HEK293 (cell line): Measurements from ENCODE around the gene LDAF1.
"Not testable (repeated sequence)": the region's sequence is repeated elsewhere in the genome, so short reads cannot be mapped to it uniquely, and the experiment has no call there.

Experiments used
- CTCF ChIA-PET: fragments of 350-600 bp; formaldehyde crosslinking; extraction: SDS; loops from one replicate; lab custom pipeline; 2021; ENCODE audit warnings: antibody characterized with exemption; lab: Yijun Ruan, JAX
- POLR2A ChIA-PET: fragments of 300-600 bp; formaldehyde crosslinking; extraction: SDS; loops from one replicate; lab custom pipeline; 2020; ENCODE audit warnings: antibody characterized with exemption, inconsistent platforms; lab: Yijun Ruan, JAX
- H3K27ac ChIP-seq: fragments of 200-500 bp; sonication (Bioruptor generic); 2 replicates; pipeline ENCODE4 v1.5.1; 2014; ENCODE audit warnings: low read depth, low read length, control low read depth, inconsistent platforms; ENCODE audit errors: extremely low read depth
- H3K36me3 ChIP-seq, 2 experiments: fragments of 200-500 bp in 1 of 2; sonication (Bioruptor generic) in 1 of 2; 1 replicate in 1 of 2; 2 replicates in 1 of 2; pipeline ENCODE4 v1.5.1; 2014 to 2017; ENCODE audit warnings: inconsistent platforms in 2 of 2, low read length in 2 of 2; ENCODE audit not compliant: control insufficient read depth in 2 of 2, insufficient read depth in 1 of 2
- H3K4me1 ChIP-seq: fragments of 200-500 bp; sonication (Bioruptor generic); 2 replicates; pipeline ENCODE4 v1.5.1; 2014; ENCODE audit warnings: mild to moderate bottlenecking, low read length, inconsistent platforms; ENCODE audit not compliant: control insufficient read depth, insufficient read depth
- H3K4me3 ChIP-seq: 2 replicates; pipeline ENCODE4 v1.5.1; 2011; ENCODE audit warnings: low read depth, mild to moderate bottlenecking, control low read depth, low read length, moderate library complexity
- H3K9me3 ChIP-seq: fragments of 200-500 bp; sonication (Bioruptor generic); 2 replicates; pipeline ENCODE4 v1.5.1; 2014; ENCODE audit warnings: low read depth, low read length, inconsistent platforms; ENCODE audit not compliant: control insufficient read depth, insufficient read depth
- GLI4 ChIP-seq: fragments of 450-650 bp; formaldehyde crosslinking; IDR thresholded peaks from 2 replicates; pipeline ENCODE4 v1.5.1; 2016; ENCODE audit warnings: missing biosample characterization, missing genetic modification characterization
- SCRT2 ChIP-seq: fragments of 450-650 bp; formaldehyde crosslinking; IDR thresholded peaks from 2 replicates; pipeline ENCODE4 v1.5.1; 2016; ENCODE audit warnings: missing biosample characterization, missing genetic modification characterization
- ZBTB7A ChIP-seq: fragments of 450-650 bp; formaldehyde crosslinking; IDR thresholded peaks from 2 replicates; pipeline ENCODE4 v1.5.1; 2016; ENCODE audit warnings: low read depth, missing biosample characterization, missing genetic modification characterization
- ZNF174 ChIP-seq: fragments of 450-650 bp; formaldehyde crosslinking; IDR thresholded peaks from 2 replicates; pipeline ENCODE4 v1.5.0; 2017; ENCODE audit warnings: missing biosample characterization, mild to moderate bottlenecking, missing genetic modification characterization
- ZNF280D ChIP-seq: fragments of 450-650 bp; formaldehyde crosslinking; IDR thresholded peaks from 2 replicates; pipeline ENCODE4 v1.5.1; 2016; ENCODE audit warnings: missing biosample characterization, missing genetic modification characterization
- ZNF404 ChIP-seq: fragments of 450-650 bp; formaldehyde crosslinking; IDR thresholded peaks from 2 replicates; pipeline ENCODE4 v1.5.1; 2017; ENCODE audit warnings: missing biosample characterization, missing genetic modification characterization
- ZNF449 ChIP-seq: fragments of 450-650 bp; formaldehyde crosslinking; IDR thresholded peaks from 2 replicates; pipeline ENCODE4 v1.5.1; 2017; ENCODE audit warnings: missing biosample characterization, mild to moderate bottlenecking, missing genetic modification characterization, moderate library complexity
- ZNF514 ChIP-seq: fragments of 450-650 bp; formaldehyde crosslinking; IDR thresholded peaks from 2 replicates; pipeline ENCODE4 v1.5.1; 2016; ENCODE audit warnings: missing biosample characterization, missing genetic modification characterization
- ZNF768 ChIP-seq: fragments of 450-650 bp; formaldehyde crosslinking; IDR thresholded peaks from 2 replicates; pipeline ENCODE4 v1.5.1; 2018; ENCODE audit warnings: missing biosample characterization, mild to moderate bottlenecking, missing genetic modification characterization
- ZNF777 ChIP-seq: fragments of 450-650 bp; formaldehyde crosslinking; IDR thresholded peaks from 2 replicates; pipeline ENCODE4 v1.5.1; 2017; ENCODE audit warnings: missing biosample characterization, missing genetic modification characterization, borderline replicate concordance
- TF ChIP-seq, protein P1 (sequence below): fragments of 450-650 bp; formaldehyde crosslinking; IDR thresholded peaks from 2 replicates; pipeline ENCODE4 v1.5.1; 2016; ENCODE audit warnings: missing biosample characterization, missing genetic modification characterization
- TF ChIP-seq, protein P2 (sequence below): fragments of 450-650 bp; formaldehyde crosslinking; IDR thresholded peaks from 2 replicates; pipeline ENCODE4; 2016; ENCODE audit warnings: missing biosample characterization, missing genetic modification characterization
- TF ChIP-seq, protein P3 (sequence below): fragments of 450-650 bp; IDR thresholded peaks from 2 replicates; pipeline ENCODE4 v1.5.1; 2018; ENCODE audit warnings: missing biosample characterization, missing genetic modification characterization

LDAF1 gene

GRCh38 chr16:21170116-21170515 lies 11.6 kb downstream of the LDAF1 start:
- H3K27ac ChIP-seq, POLR2A ChIA-PET, H3K4me1 ChIP-seq, H3K4me3 ChIP-seq, H3K9me3 ChIP-seq: not testable (repeated sequence)
- CTCF ChIA-PET, result interaction anchor here (0.8 kb wide), 1 partner anchor 19 kb away, joined by 7 read pairs; no protein-coding TSS in a partner anchor
- H3K36me3 ChIP-seq, result peaks cover 4 to 29% of the 10 kb centered on the region in 2 experiments; a peak in 2 of 3 replicates

DNA sequence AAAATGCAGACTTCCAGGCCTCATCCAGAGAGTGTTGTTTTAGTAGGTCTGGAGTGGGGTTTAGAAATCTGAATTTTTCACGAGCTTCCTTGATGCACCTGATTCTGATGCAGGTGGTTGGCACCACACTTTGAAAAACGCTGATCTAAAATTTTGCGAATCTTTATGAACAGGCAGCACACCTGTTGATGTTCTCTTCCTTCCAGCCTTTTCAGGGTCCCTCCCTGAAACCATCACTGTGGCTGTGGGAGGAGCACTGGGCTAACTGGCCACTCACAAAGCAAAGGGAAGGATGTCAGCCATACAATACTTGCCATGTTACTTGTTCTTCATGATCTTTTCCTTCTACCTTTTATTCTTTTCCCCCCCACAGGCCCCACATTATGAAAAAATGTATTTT lies 14.2 kb downstream of the LDAF1 start:
- Histone ChIP-seq H3K27ac (no peak overlapping the region), H3K36me3 (peaks cover 3 to 22% of the 10 kb centered on the region in 2 experiments; a peak in 2 of 3 replicates), H3K4me1 (no peaks in the 10 kb centered on the region), H3K4me3 (no peak overlapping the region), H3K9me3 (no peaks in the 10 kb centered on the region)
- TF ChIP-seq, protein P1, sequence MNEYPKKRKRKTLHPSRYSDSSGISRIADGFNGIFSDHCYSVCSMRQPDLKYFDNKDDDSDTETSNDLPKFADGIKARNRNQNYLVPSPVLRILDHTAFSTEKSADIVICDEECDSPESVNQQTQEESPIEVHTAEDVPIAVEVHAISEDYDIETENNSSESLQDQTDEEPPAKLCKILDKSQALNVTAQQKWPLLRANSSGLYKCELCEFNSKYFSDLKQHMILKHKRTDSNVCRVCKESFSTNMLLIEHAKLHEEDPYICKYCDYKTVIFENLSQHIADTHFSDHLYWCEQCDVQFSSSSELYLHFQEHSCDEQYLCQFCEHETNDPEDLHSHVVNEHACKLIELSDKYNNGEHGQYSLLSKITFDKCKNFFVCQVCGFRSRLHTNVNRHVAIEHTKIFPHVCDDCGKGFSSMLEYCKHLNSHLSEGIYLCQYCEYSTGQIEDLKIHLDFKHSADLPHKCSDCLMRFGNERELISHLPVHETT (tag by site-specific recombination), result no peak
- TF ChIP-seq SCRT2 (tag by site-specific recombination), result peak; percentile 56; the same call in 1 of the 2 replicates
- CTCF ChIA-PET, result interaction anchor here (1.4 kb wide), 1 partner anchor 16 kb away, joined by 5 read pairs; no protein-coding TSS in a partner anchor
- POLR2A ChIA-PET, result no interaction called here

- POLR2A ChIA-PET, result no interaction called here
- H3K4me1 ChIP-seq, result no peaks in the 10 kb centered on the region
- H3K4me3 ChIP-seq, result no peak overlapping the region
- no peaks in the 10 kb centered on the region for H3K9me3 ChIP-seq
- no peak for TF ChIP-seq ZNF449 (tag by site-specific recombination)
- TF ChIP-seq, protein P2, sequence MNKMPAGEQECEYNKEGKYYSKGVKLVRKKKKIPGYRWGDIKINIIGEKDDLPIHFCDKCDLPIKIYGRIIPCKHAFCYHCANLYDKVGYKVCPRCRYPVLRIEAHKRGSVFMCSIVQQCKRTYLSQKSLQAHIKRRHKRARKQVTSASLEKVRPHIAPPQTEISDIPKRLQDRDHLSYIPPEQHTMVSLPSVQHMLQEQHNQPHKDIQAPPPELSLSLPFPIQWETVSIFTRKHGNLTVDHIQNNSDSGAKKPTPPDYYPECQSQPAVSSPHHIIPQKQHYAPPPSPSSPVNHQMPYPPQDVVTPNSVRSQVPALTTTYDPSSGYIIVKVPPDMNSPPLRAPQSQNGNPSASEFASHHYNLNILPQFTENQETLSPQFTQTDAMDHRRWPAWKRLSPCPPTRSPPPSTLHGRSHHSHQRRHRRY (tag by site-specific recombination), result no peak
- TF ChIP-seq ZNF768 (tag by site-specific recombination), result no peak
- TF ChIP-seq GLI4, result no peak
- TF ChIP-seq ZNF514 (tag by site-specific recombination), result no peak
- TF ChIP-seq ZNF777 (tag by site-specific recombination), result no peak
- TF ChIP-seq, protein P3, sequence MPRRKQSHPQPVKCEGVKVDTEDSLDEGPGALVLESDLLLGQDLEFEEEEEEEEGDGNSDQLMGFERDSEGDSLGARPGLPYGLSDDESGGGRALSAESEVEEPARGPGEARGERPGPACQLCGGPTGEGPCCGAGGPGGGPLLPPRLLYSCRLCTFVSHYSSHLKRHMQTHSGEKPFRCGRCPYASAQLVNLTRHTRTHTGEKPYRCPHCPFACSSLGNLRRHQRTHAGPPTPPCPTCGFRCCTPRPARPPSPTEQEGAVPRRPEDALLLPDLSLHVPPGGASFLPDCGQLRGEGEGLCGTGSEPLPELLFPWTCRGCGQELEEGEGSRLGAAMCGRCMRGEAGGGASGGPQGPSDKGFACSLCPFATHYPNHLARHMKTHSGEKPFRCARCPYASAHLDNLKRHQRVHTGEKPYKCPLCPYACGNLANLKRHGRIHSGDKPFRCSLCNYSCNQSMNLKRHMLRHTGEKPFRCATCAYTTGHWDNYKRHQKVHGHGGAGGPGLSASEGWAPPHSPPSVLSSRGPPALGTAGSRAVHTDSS (tag by site-specific recombination), result no peak
- TF ChIP-seq ZNF174, result no peak
- TF ChIP-seq ZBTB7A, result no peak
- TF ChIP-seq ZNF280D (tag by site-specific recombination), result no peak
- TF ChIP-seq ZNF404, result no peak
- CTCF ChIA-PET, result interaction anchor here (0.6 to 1.9 kb wide), 2 partner anchors 13 to 22 kb away, joined by 5 to 6 read pairs; no protein-coding TSS in a partner anchor
- H3K27ac ChIP-seq, result no peak overlapping the region
- H3K36me3 ChIP-seq, result peaks cover 3 to 35% of the 10 kb centered on the region in 2 experiments; a peak in 2 of 3 replicates
Observed at GRCh38 chr16:21175397-21175796, 16.9 kb downstream of the LDAF1 start.
